SU-DHL-6 (cell line): ENCODE results near the gene NRL.

Source experiments
- H2AFZ ChIP-seq: fragments of 200-600 bp; sonication (generic); 2 replicates; pipeline ENCODE4 v1.6.1; 2014; ENCODE audit warnings: low read depth, mild to moderate bottlenecking, moderate library complexity, mixed read lengths, antibody characterized with exemption, low read length; ENCODE audit not compliant: severe bottlenecking
- H3F3A ChIP-seq: fragments of 200-600 bp; shearing (Covaris generic); 2 replicates; pipeline ENCODE4 v1.6.0; 2016; ENCODE audit warnings: antibody characterized with exemption, mild to moderate bottlenecking; ENCODE audit not compliant: insufficient read depth
- H3K27ac ChIP-seq: fragments of 200-600 bp; sonication (generic); 2 replicates; pipeline ENCODE4 v1.5.1; 2016; ENCODE audit warnings: low read depth, mild to moderate bottlenecking, low read length, moderate library complexity, mixed read lengths
- H3K27me3 ChIP-seq: fragments of 200-600 bp; sonication (generic), shearing (Covaris generic); 2 replicates; pipeline ENCODE4 v1.6.0; 2014; ENCODE audit warnings: mild to moderate bottlenecking, low read length
- H3K36me3 ChIP-seq: fragments of 200-600 bp; sonication (generic); 2 replicates; pipeline ENCODE4 v1.6.1; 2014; ENCODE audit warnings: mild to moderate bottlenecking, low read length, mixed read lengths
- H3K4me2 ChIP-seq: fragments of 300-600, 200-600 bp; shearing (Covaris generic), sonication (generic); 2 replicates; pipeline ENCODE4 v1.6.0; 2014; ENCODE audit warnings: low read length, low read depth, mild to moderate bottlenecking; ENCODE audit not compliant: poor library complexity, severe bottlenecking
- H3K4me3 ChIP-seq: fragments of 200-600 bp; sonication (generic); 2 replicates; pipeline ENCODE4 v1.5.1; 2014; ENCODE audit warnings: antibody characterized with exemption, low read length, mild to moderate bottlenecking, mixed read lengths; ENCODE audit not compliant: insufficient read depth, poor library complexity, severe bottlenecking
- H3K79me2 ChIP-seq: fragments of 200-600 bp; sonication (generic); 2 replicates; pipeline ENCODE4 v1.6.1; 2014; ENCODE audit warnings: mild to moderate bottlenecking, low read length, moderate library complexity; ENCODE audit not compliant: insufficient read depth
- H3K9ac ChIP-seq: fragments of 200-600 bp; sonication (generic); 2 replicates; pipeline ENCODE4 v1.7.0; 2014; ENCODE audit warnings: mild to moderate bottlenecking, low read length
- H3K9me2 ChIP-seq: fragments of 200-600 bp; sonication (generic); replicated peaks from 2 replicates; pipeline ENCODE4 v1.6.1; 2014; ENCODE audit warnings: low read length; ENCODE audit not compliant: insufficient read depth
- H3K9me3 ChIP-seq: fragments of 200-600 bp; sonication (generic); 2 replicates; pipeline ENCODE4 v1.6.1; 2014; ENCODE audit warnings: low read length, mixed read lengths; ENCODE audit not compliant: insufficient read depth
- H4K20me1 ChIP-seq: fragments of 200-600 bp; sonication (generic); 2 replicates; pipeline ENCODE4 v1.6.1; 2014; ENCODE audit warnings: low read depth, mild to moderate bottlenecking, antibody characterized with exemption, low read length, moderate library complexity, mixed read lengths
- CTCF ChIP-seq: fragments of 200-600 bp; sonication (generic); IDR thresholded peaks from one replicate; pipeline ENCODE4 v1.5.1; 2017; ENCODE audit warnings: antibody characterized with exemption, mild to moderate bottlenecking, low read length, moderate library complexity; ENCODE audit not compliant: insufficient read depth, poor library complexity, severe bottlenecking
- EZH2phosphoT487 ChIP-seq: fragments of 200-600 bp; sonication (generic), shearing (Covaris generic); conservative IDR thresholded peaks from 2 replicates; pipeline ENCODE4 v1.6.1; 2018; ENCODE audit warnings: mild to moderate bottlenecking, antibody characterized with exemption, low read length, moderate library complexity, mixed read lengths

NRL gene

GRCh38 chr14:24075485-24076301 lies 39.1 kb downstream of the NRL start:
- H3K9ac ChIP-seq, result no peak overlapping the region
- no peak overlapping the region for H3K4me2 ChIP-seq
- no peaks in the 10 kb centered on the region for H3K36me3 ChIP-seq
- no peaks in the 10 kb centered on the region for H3F3A ChIP-seq
- H3K9me2 ChIP-seq, result no peaks in the 10 kb centered on the region
- H3K27ac ChIP-seq, result no peak overlapping the region
- no peaks in the 10 kb centered on the region for H4K20me1 ChIP-seq
- H3K79me2 ChIP-seq, result no peaks in the 10 kb centered on the region
- TF ChIP-seq EZH2phosphoT487, result no peak
- TF ChIP-seq CTCF, result no peak
- H3K27me3 ChIP-seq, result no peaks in the 10 kb centered on the region
- H3K9me3 ChIP-seq, result no peaks in the 10 kb centered on the region
- H3K4me3 ChIP-seq, result no peak overlapping the region
- H2AFZ ChIP-seq, result no peak overlapping the region

- H4K20me1 ChIP-seq, result no peaks in the 10 kb centered on the region
- no peak overlapping the region for H3K27ac ChIP-seq
- H3K4me2 ChIP-seq, result no peak overlapping the region
- H3K9me2 ChIP-seq, result no peaks in the 10 kb centered on the region
- H3K9ac ChIP-seq, result no peak overlapping the region
- no peaks in the 10 kb centered on the region for H3K27me3 ChIP-seq
- no peak for TF ChIP-seq EZH2phosphoT487
- TF ChIP-seq CTCF, result no peak
- no peaks in the 10 kb centered on the region for H3K9me3 ChIP-seq
- H3K36me3 ChIP-seq, result no peaks in the 10 kb centered on the region
- H3F3A ChIP-seq, result no peaks in the 10 kb centered on the region
- no peak overlapping the region for H2AFZ ChIP-seq
- H3K4me3 ChIP-seq, result no peak overlapping the region
- H3K79me2 ChIP-seq, result no peaks in the 10 kb centered on the region
Observed at GRCh38 chr14:24074625-24075484, 39.9 kb downstream of the NRL start.

GRCh38 chr14:24072881-24073877 lies 41.6 kb downstream of the NRL start:
- no peaks in the 10 kb centered on the region for H3K9me3 ChIP-seq
- H3K27ac ChIP-seq, result no peak overlapping the region
- no peaks in the 10 kb centered on the region for H3F3A ChIP-seq
- H2AFZ ChIP-seq, result no peak overlapping the region
- no peaks in the 10 kb centered on the region for H3K27me3 ChIP-seq
- H3K4me2 ChIP-seq, result no peak overlapping the region
- no peak overlapping the region for H3K4me3 ChIP-seq
- no peaks in the 10 kb centered on the region for H3K36me3 ChIP-seq
- no peaks in the 10 kb centered on the region for H3K79me2 ChIP-seq
- no peak overlapping the region for H3K9ac ChIP-seq
- H4K20me1 ChIP-seq, result no peaks in the 10 kb centered on the region
- TF ChIP-seq CTCF, result no peak
- TF ChIP-seq EZH2phosphoT487, result no peak
- H3K9me2 ChIP-seq, result no peaks in the 10 kb centered on the region
